HCT116 (cell line): ENCODE results near the gene PPP2R5C.

Source experiments
- ELF1 ChIP-seq: IDR thresholded peaks from 2 replicates; pipeline ENCODE4 v1.6.1; 2012; ENCODE audit warnings: low read depth, borderline replicate concordance
- POLR2AphosphoS5 ChIP-seq: IDR thresholded peaks from 2 replicates; pipeline ENCODE4 v1.6.1; 2011; ENCODE audit warnings: mild to moderate bottlenecking, low read depth, low read length, moderate library complexity
- SP1 ChIP-seq: IDR thresholded peaks from 2 replicates; pipeline ENCODE4 v1.6.1; 2012; ENCODE audit warnings: low read depth
- TF ChIP-seq, protein P1 (sequence below), 3 experiments: fragments of 200-600 bp in 1 of 3; sonication (generic) in 1 of 3; IDR thresholded peaks in 2 of 3; conservative IDR thresholded peaks in 1 of 3; 2 replicates each; pipeline ENCODE4 v1.5.1; 2012 to 2017; ENCODE audit warnings: low read depth in 2 of 3, low read length in 2 of 3, antibody characterized with exemption in 1 of 3, borderline replicate concordance in 1 of 3, control low read depth in 1 of 3, mild to moderate bottlenecking in 1 of 3, mixed read lengths in 1 of 3, mixed run types in 1 of 3, moderate library complexity in 1 of 3; ENCODE audit not compliant: insufficient read depth in 1 of 3
- TF ChIP-seq, protein P2 (sequence below): IDR thresholded peaks from 2 replicates; pipeline ENCODE4 v1.6.1; 2011; ENCODE audit warnings: mild to moderate bottlenecking, low read length, moderate library complexity; ENCODE audit not compliant: insufficient replicate concordance; ENCODE audit errors: extremely low read depth

DNA sequence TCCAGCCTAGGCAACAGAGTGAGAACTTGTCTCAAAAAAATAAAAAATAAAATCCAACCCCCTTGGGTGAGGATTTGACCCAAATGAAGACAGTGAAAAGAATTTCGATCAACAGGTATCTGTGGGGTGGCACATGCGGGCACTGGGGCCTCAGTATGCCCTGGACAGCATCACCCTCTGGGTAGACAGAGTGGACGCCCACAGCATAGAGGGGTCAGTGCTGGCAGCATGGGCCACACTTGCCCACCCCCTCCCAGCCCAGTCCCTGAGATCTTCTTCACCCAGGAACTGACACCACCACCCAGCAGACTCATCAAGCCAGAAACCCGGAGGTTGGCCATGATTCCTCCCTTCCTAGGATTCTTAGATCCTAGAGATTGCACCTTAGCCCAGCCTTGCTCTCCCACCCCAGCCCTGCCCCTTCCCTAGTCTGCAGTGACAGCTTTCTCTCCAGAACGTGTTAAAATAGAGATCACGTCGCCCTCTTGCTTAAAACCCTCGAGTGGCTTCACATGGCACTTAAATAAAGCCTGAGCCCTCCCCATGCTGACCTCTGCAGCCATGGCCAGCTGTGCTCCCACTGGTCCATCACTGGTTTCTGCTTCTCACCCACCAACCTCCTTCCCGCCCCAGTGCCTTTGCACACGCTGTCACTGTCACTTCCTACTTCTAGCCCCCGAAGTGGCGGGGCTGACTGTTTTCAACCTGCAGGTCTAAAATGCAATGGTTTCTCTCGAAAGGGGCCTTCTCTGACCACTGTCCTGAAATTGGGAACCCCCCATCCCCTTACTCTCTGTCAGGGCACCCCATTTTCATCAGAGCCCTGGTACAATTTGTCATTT, 176.6 kb downstream of the PPP2R5C start:
- TF ChIP-seq, protein P1, sequence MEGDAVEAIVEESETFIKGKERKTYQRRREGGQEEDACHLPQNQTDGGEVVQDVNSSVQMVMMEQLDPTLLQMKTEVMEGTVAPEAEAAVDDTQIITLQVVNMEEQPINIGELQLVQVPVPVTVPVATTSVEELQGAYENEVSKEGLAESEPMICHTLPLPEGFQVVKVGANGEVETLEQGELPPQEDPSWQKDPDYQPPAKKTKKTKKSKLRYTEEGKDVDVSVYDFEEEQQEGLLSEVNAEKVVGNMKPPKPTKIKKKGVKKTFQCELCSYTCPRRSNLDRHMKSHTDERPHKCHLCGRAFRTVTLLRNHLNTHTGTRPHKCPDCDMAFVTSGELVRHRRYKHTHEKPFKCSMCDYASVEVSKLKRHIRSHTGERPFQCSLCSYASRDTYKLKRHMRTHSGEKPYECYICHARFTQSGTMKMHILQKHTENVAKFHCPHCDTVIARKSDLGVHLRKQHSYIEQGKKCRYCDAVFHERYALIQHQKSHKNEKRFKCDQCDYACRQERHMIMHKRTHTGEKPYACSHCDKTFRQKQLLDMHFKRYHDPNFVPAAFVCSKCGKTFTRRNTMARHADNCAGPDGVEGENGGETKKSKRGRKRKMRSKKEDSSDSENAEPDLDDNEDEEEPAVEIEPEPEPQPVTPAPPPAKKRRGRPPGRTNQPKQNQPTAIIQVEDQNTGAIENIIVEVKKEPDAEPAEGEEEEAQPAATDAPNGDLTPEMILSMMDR (IDR thresholded peaks at IDR 0.05 in 2 of 3, conservative IDR thresholded peaks at IDR 0.05 in 1 of 3; ENCODE audit: borderline replicate concordance in 1 of 3, insufficient read depth in 1 of 3, low read depth in 2 of 3, low read length in 2 of 3) = no peak
- TF ChIP-seq, protein P2, sequence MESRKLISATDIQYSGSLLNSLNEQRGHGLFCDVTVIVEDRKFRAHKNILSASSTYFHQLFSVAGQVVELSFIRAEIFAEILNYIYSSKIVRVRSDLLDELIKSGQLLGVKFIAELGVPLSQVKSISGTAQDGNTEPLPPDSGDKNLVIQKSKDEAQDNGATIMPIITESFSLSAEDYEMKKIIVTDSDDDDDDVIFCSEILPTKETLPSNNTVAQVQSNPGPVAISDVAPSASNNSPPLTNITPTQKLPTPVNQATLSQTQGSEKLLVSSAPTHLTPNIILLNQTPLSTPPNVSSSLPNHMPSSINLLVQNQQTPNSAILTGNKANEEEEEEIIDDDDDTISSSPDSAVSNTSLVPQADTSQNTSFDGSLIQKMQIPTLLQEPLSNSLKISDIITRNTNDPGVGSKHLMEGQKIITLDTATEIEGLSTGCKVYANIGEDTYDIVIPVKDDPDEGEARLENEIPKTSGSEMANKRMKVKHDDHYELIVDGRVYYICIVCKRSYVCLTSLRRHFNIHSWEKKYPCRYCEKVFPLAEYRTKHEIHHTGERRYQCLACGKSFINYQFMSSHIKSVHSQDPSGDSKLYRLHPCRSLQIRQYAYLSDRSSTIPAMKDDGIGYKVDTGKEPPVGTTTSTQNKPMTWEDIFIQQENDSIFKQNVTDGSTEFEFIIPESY = no peak
- TF ChIP-seq ELF1 (no peak), POLR2AphosphoS5 (no peak), SP1 (no peak)
